H1 (cell line): ENCODE results near the gene NT5E. TPM values are rescaled to one million over a fixed set of nuclear protein-coding genes. Genes with fewer than 3 reads are reported as not detected.

Source experiments
- CTCF ChIA-PET: fragments of 300-600 bp; sonication (Branson Sonifier 250); formaldehyde crosslinking; loops from one replicate; lab custom pipeline; 2021; ENCODE audit not compliant: partially characterized antibody; lab: Charles Lee
- POLR2A ChIA-PET: fragments of 300-600 bp; sonication (Branson Sonifier 250); formaldehyde crosslinking; loops from one replicate; lab custom pipeline; 2021; ENCODE audit warnings: inconsistent platforms; ENCODE audit not compliant: partially characterized antibody; lab: Charles Lee
- DNase-seq, 2 experiments: peaks; one replicate each; pipeline versions ENCODE4 v3.0.0 to v3.0.0-alpha.2; 2010 to 2022; ENCODE audit warnings: low spot score in 2 of 2, low read depth in 1 of 2, mixed read lengths in 1 of 2
- FAIRE-seq: peaks from 2 replicates; lab custom pipeline; 2011; peaks lifted over from hg19 to GRCh38; lab: Jason Lieb, UNC
- H2AFZ ChIP-seq: 2 replicates; pipeline ENCODE4 v1.8.1; 2012; ENCODE audit warnings: low read length, inconsistent platforms
- H2AK5ac ChIP-seq: 2 replicates; pipeline ENCODE4 v1.6.1; 2013; ENCODE audit warnings: low read depth, low read length
- H2BK120ac ChIP-seq: replicated peaks from 2 replicates; pipeline ENCODE3; 2013; ENCODE audit warnings: low read depth, low read length, inconsistent platforms
- H2BK12ac ChIP-seq: 2 replicates; pipeline ENCODE4 v1.6.1; 2013; ENCODE audit warnings: low read depth, low read length
- H2BK15ac ChIP-seq: 2 replicates; pipeline ENCODE4 v1.6.1; 2013; ENCODE audit warnings: low read length
- H2BK20ac ChIP-seq: 2 replicates; pipeline ENCODE4 v1.6.1; 2013; ENCODE audit warnings: low read length
- H2BK5ac ChIP-seq: 2 replicates; pipeline ENCODE4 v1.6.1; 2013; ENCODE audit warnings: low read depth, low read length
- H3K14ac ChIP-seq: 2 replicates; pipeline ENCODE4 v1.6.1; 2013; ENCODE audit warnings: inconsistent platforms; ENCODE audit not compliant: insufficient read length
- H3K18ac ChIP-seq: 2 replicates; pipeline ENCODE4 v1.6.1; 2013; ENCODE audit warnings: low read length; ENCODE audit errors: extremely low read depth
- H3K23ac ChIP-seq: 2 replicates; pipeline ENCODE4 v1.6.1; 2013; ENCODE audit warnings: inconsistent platforms; ENCODE audit not compliant: insufficient read length
- H3K23me2 ChIP-seq: 2 replicates; pipeline ENCODE4 v1.6.1; 2013; ENCODE audit warnings: low read depth, low read length
- H3K27ac ChIP-seq: 2 replicates; pipeline ENCODE4 v1.6.1; 2011; ENCODE audit warnings: low read depth, low read length, inconsistent platforms
- H3K27me3 ChIP-seq, 4 experiments: replicated peaks in 1 of 4; 1 replicate in 1 of 4; 2 replicates in 3 of 4; pipeline versions ENCODE4 v1.6.1 to v1.8.1; 2011 to 2013; ENCODE audit warnings: low read length in 3 of 4, mild to moderate bottlenecking in 3 of 4, inconsistent platforms in 2 of 4, mixed read lengths in 2 of 4, moderate library complexity in 1 of 4; ENCODE audit not compliant: control insufficient read depth in 3 of 4, insufficient read depth in 3 of 4; ENCODE audit errors: extremely low read depth in 1 of 4
- H3K36me3 ChIP-seq, 4 experiments: 2 replicates each; pipeline versions ENCODE4 v1.6.1 to v1.8.1; 2011 to 2013; ENCODE audit warnings: mild to moderate bottlenecking in 4 of 4, low read length in 3 of 4, moderate library complexity in 2 of 4, control low read depth in 1 of 4, inconsistent platforms in 1 of 4; ENCODE audit not compliant: insufficient read depth in 4 of 4, control insufficient read depth in 2 of 4
- H3K4ac ChIP-seq: replicated peaks from 2 replicates; pipeline ENCODE3; 2013; ENCODE audit warnings: low read length, low read depth, mixed read lengths, inconsistent platforms; ENCODE audit not compliant: insufficient read length
- H3K4me1 ChIP-seq, 4 experiments: replicated peaks in 1 of 4; 1 replicate in 1 of 4; 2 replicates in 3 of 4; pipeline versions ENCODE4 v1.6.1 to v1.8.1; 2011 to 2013; ENCODE audit warnings: low read length in 3 of 4, inconsistent platforms in 2 of 4, mixed read lengths in 1 of 4; ENCODE audit not compliant: insufficient read depth in 4 of 4, control insufficient read depth in 3 of 4
- H3K4me2 ChIP-seq, 2 experiments: 2 replicates each; pipeline versions ENCODE4 v1.6.1 to v1.8.1; 2011 to 2013; ENCODE audit warnings: low read depth in 2 of 2, low read length in 2 of 2, control low read depth in 1 of 2, inconsistent platforms in 1 of 2, mild to moderate bottlenecking in 1 of 2; ENCODE audit not compliant: insufficient read depth in 1 of 2
- H3K4me3 ChIP-seq, 4 experiments: fragments of 200-600, 300-600 bp in 1 of 4; sonication (generic), shearing (Covaris generic), sonication (Bioruptor Twin) in 1 of 4; 2 replicates each; pipeline versions ENCODE4 v1.5.1 to v1.8.1; 2011 to 2016; ENCODE audit warnings: low read length in 4 of 4, low read depth in 3 of 4, control low read depth in 2 of 4, inconsistent platforms in 2 of 4, mild to moderate bottlenecking in 2 of 4, mixed read lengths in 1 of 4, moderate library complexity in 1 of 4; ENCODE audit not compliant: insufficient read depth in 2 of 4; ENCODE audit errors: extremely low read depth in 1 of 4
- H3K56ac ChIP-seq: replicated peaks from 2 replicates; pipeline ENCODE3; 2013; ENCODE audit warnings: low read depth, mild to moderate bottlenecking, mixed read lengths, low read length, inconsistent platforms; ENCODE audit not compliant: insufficient read length
- H3K79me1 ChIP-seq: 2 replicates; pipeline ENCODE4 v1.6.1; 2013; ENCODE audit warnings: low read depth, low read length, control low read depth
- H3K79me2 ChIP-seq, 2 experiments: 2 replicates each; pipeline versions ENCODE4 v1.6.1 to v1.8.1; 2012 to 2013; ENCODE audit warnings: low read length in 2 of 2, mild to moderate bottlenecking in 2 of 2, inconsistent platforms in 1 of 2; ENCODE audit not compliant: insufficient read depth in 2 of 2, control insufficient read depth in 1 of 2
- H3K9ac ChIP-seq, 4 experiments: replicated peaks in 1 of 4; 1 replicate in 1 of 4; 2 replicates in 3 of 4; pipeline versions ENCODE4 v1.6.1 to v1.8.1; 2011 to 2013; ENCODE audit warnings: low read depth in 3 of 4, low read length in 3 of 4, control low read depth in 2 of 4, mild to moderate bottlenecking in 2 of 4, moderate library complexity in 2 of 4, inconsistent platforms in 1 of 4; ENCODE audit errors: extremely low read depth in 1 of 4
- H3K9me3 ChIP-seq, 2 experiments: 2 replicates each; pipeline versions ENCODE4 v1.6.1 to v1.8.1; 2012 to 2013; ENCODE audit warnings: mild to moderate bottlenecking in 2 of 2, moderate library complexity in 2 of 2, control low read depth in 1 of 2, inconsistent platforms in 1 of 2, low read depth in 1 of 2, low read length in 1 of 2, mixed read lengths in 1 of 2; ENCODE audit not compliant: insufficient read depth in 2 of 2
- H4K20me1 ChIP-seq, 2 experiments: replicated peaks in 1 of 2; 2 replicates each; pipeline versions ENCODE3 to v1.8.1; 2011 to 2013; ENCODE audit warnings: inconsistent platforms in 2 of 2, low read length in 2 of 2, mild to moderate bottlenecking in 1 of 2; ENCODE audit not compliant: insufficient read depth in 2 of 2, control insufficient read depth in 1 of 2
- H4K5ac ChIP-seq: 2 replicates; pipeline ENCODE4 v1.6.1; 2013; ENCODE audit warnings: low read length, low read depth, mixed read lengths, inconsistent platforms; ENCODE audit not compliant: insufficient read length
- H4K8ac ChIP-seq: 2 replicates; pipeline ENCODE4 v1.8.0; 2013; ENCODE audit warnings: mild to moderate bottlenecking, moderate library complexity, low read length, inconsistent platforms; ENCODE audit not compliant: insufficient read depth; ENCODE audit errors: extremely low read depth
- H4K91ac ChIP-seq: replicated peaks from 2 replicates; pipeline ENCODE3; 2013; ENCODE audit warnings: low read length, mixed read lengths, inconsistent platforms; ENCODE audit not compliant: insufficient read length
- BCL11A ChIP-seq, 2 experiments: IDR thresholded peaks; one replicate each; pipeline ENCODE4 v1.6.1; 2011; ENCODE audit warnings: low read depth in 2 of 2, low read length in 2 of 2, mild to moderate bottlenecking in 2 of 2
- CREB1 ChIP-seq: IDR thresholded peaks from 2 replicates; pipeline ENCODE4 v1.6.1; 2012; ENCODE audit warnings: inconsistent platforms
- KDM4A ChIP-seq: IDR thresholded peaks from one replicate; pipeline ENCODE4 v1.7.1; 2012; ENCODE audit warnings: low read depth, mild to moderate bottlenecking, moderate library complexity, low read length, inconsistent platforms; ENCODE audit not compliant: severe bottlenecking
- NANOG ChIP-seq: IDR thresholded peaks from 2 replicates; pipeline ENCODE4 v1.6.1; 2011; ENCODE audit warnings: low read length, low read depth, mild to moderate bottlenecking, inconsistent platforms; ENCODE audit not compliant: insufficient read depth, poor library complexity, severe bottlenecking
- RXRA ChIP-seq: IDR thresholded peaks from 2 replicates; pipeline ENCODE4 v1.6.1; 2011; ENCODE audit warnings: low read depth, mild to moderate bottlenecking, low read length, moderate library complexity; ENCODE audit not compliant: insufficient read depth
- SIX5 ChIP-seq: IDR thresholded peaks from 2 replicates; pipeline ENCODE4 v1.6.1; 2011; ENCODE audit warnings: mild to moderate bottlenecking, low read depth, low read length
- TAF1 ChIP-seq: IDR thresholded peaks from 2 replicates; pipeline ENCODE4 v1.6.1; 2011; ENCODE audit warnings: mild to moderate bottlenecking, low read depth, low read length
- TBP ChIP-seq: IDR thresholded peaks from 2 replicates; pipeline ENCODE4 v1.6.1; 2011; ENCODE audit warnings: low read depth, low read length, improper control_type of control experiment
- WGBS, 2 experiments: shearing (Covaris generic) in 1 of 2; methylation state at CpG; one replicate each; pipeline versions ENCODE4 v1.1.6 to v1.1.7; 2013 to 2015; ENCODE audit warnings: low lambda C conversion rate in 2 of 2, mixed read lengths in 2 of 2, inconsistent platforms in 1 of 2, low coverage in 1 of 2, missing lambda C conversion rate in 1 of 2; ENCODE audit not compliant: insufficient replicate concordance in 2 of 2, insufficient coverage in 1 of 2, insufficient read length in 1 of 2; ENCODE audit errors: extremely low coverage in 1 of 2, missing lambda C conversion rate in 1 of 2; 5-methylcytosine and 5-hydroxymethylcytosine counted together
- polyA plus RNA-seq, 7 experiments: library from polyadenylated mRNA; depleted of rRNA in 3 of 7; stranded (reverse) in 5 of 7; unstranded in 2 of 7; fragments of >200 nt in 5 of 7; fragments of 200-250 nt in 2 of 7; gene quantifications; 1 replicate in 5 of 7; 2 replicates in 1 of 7; 4 replicates in 1 of 7; pipeline versions ENCODE4 v1.2.1 to v1.2.3, GENCODE V29; 2011 to 2013; ENCODE audit warnings: missing spikeins in 2 of 7, mixed read lengths in 2 of 7
- total RNA-seq: library from RNA; stranded (reverse); fragmentation: NEBNext Ultra II Directional; extraction: Animal tissue kit (Norgen Biotek cat#: 25700); gene quantifications from 2 replicates; pipeline ENCODE4 v1.2.1, GENCODE V29; 2021

Gene NT5E
- total and polyA plus RNA-seq, 2 of the 8 experiments (the other 6 are each of a cell fraction or from before 2014, with no cell fraction given) = 0.74 to 1.5 TPM

GRCh38 chr6:85544776-85545175, 94.9 kb downstream of the NT5E start:
- no peak overlapping the region for H2BK20ac ChIP-seq
- H4K8ac ChIP-seq = no peak overlapping the region
- H3K9me3 ChIP-seq = no peaks in the 10 kb centered on the region
- H2BK5ac ChIP-seq = no peak overlapping the region
- FAIRE-seq (no peak), DNase-seq (no peak)
- H4K20me1 ChIP-seq = no peaks in the 10 kb centered on the region
- 93% methylated on average over 1 of the region's 1 CpG; no CpG with 5 or more reads in 1 of the 2 experiments for WGBS, 2 experiments
- H3K4me2 ChIP-seq = no peak overlapping the region
- H2BK12ac ChIP-seq = no peak overlapping the region
- no peak overlapping the region for H4K91ac ChIP-seq
- H3K18ac ChIP-seq = no peak overlapping the region
- H3K9ac ChIP-seq = no peak overlapping the region
- no peak overlapping the region for H4K5ac ChIP-seq
- ChIA-PET CTCF (no interaction called here), POLR2A (no interaction called here)
- no peak overlapping the region for H2BK15ac ChIP-seq
- H3K4me1 ChIP-seq = no peaks in the 10 kb centered on the region
- H3K4me3 ChIP-seq = no peak overlapping the region
- no peaks in the 10 kb centered on the region for H3K79me2 ChIP-seq
- no peak overlapping the region for H3K14ac ChIP-seq
- H3K23me2 ChIP-seq = no peaks in the 10 kb centered on the region
- no peaks in the 10 kb centered on the region for H3K27me3 ChIP-seq
- no peak overlapping the region for H2AFZ ChIP-seq
- TF ChIP-seq TAF1 (no peak), SIX5 (no peak), TBP (no peak), BCL11A (IDR thresholded peaks at IDR 0.05; ENCODE audit: low read depth in 2 of 2, low read length in 2 of 2) (no peak), KDM4A (no peak), CREB1 (no peak), NANOG (no peak), RXRA (no peak)
- TF ChIP-seq, all 59 proteins: peak for 0
- H3K27ac ChIP-seq = no peak overlapping the region
- H2BK120ac ChIP-seq = no peak overlapping the region
- no peaks in the 10 kb centered on the region for H3K79me1 ChIP-seq
- no peak overlapping the region for H3K4ac ChIP-seq
- no peak overlapping the region for H2AK5ac ChIP-seq
- peaks cover 0 to 6% (median 0%) of the 10 kb centered on the region in 4 experiments; a peak in 3 of 8 replicates for H3K36me3 ChIP-seq
- H3K56ac ChIP-seq = no peak overlapping the region
- H3K23ac ChIP-seq = no peak overlapping the region
